AG04450 (cell line): ENCODE results near the gene KIAA0319L. TPM values are rescaled to one million over a fixed set of nuclear protein-coding genes. Genes with fewer than 3 reads are reported as not detected.

Source experiments
- CTCF ChIA-PET: fragments of 300-600, 350-600 bp; formaldehyde crosslinking; extraction: SDS; loops from one replicate; lab custom pipeline; 2022; ENCODE audit warnings: antibody characterized with exemption, inconsistent platforms; lab: Charles Lee
- POLR2A ChIA-PET: fragments of 350-600 bp; formaldehyde crosslinking; extraction: SDS; loops from one replicate; lab custom pipeline; 2021; ENCODE audit warnings: antibody characterized with exemption, inconsistent platforms; lab: Yijun Ruan, JAX
- DNase-seq: peaks from one replicate; pipeline ENCODE4 v3.0.0-alpha.2; 2011; ENCODE audit warnings: low read depth, low spot score
- H3K27ac ChIP-seq: one replicate; pipeline ENCODE4 v1.5.1; 2012; ENCODE audit warnings: low read depth, low read length, control low read depth
- H3K27me3 ChIP-seq: one replicate; pipeline ENCODE4 v1.6.0; 2012; ENCODE audit warnings: low read length; ENCODE audit not compliant: control insufficient read depth, insufficient read depth
- H3K4me3 ChIP-seq: 2 replicates; pipeline ENCODE4 v1.5.1; 2011; ENCODE audit warnings: mild to moderate bottlenecking, low read depth, low read length, control low read depth
- H3K9me3 ChIP-seq: 2 replicates; pipeline ENCODE4 v1.5.1; 2012; ENCODE audit warnings: low read length; ENCODE audit not compliant: control insufficient read depth, insufficient read depth
- polyA plus RNA-seq: library from polyadenylated mRNA; depleted of rRNA; stranded (reverse); fragments of >200 nt; gene quantifications from 2 replicates; pipeline ENCODE4 v1.2.3, GENCODE V29; 2011
- TF ChIP-seq, protein P1 (sequence below): IDR thresholded peaks from 2 replicates; pipeline ENCODE4 v1.5.1; 2011; ENCODE audit warnings: low read depth, low read length, control low read depth, inconsistent platforms

Gene KIAA0319L
- polyA plus RNA-seq, 1 experiment, result 69.5 TPM

- TF ChIP-seq, protein P1, sequence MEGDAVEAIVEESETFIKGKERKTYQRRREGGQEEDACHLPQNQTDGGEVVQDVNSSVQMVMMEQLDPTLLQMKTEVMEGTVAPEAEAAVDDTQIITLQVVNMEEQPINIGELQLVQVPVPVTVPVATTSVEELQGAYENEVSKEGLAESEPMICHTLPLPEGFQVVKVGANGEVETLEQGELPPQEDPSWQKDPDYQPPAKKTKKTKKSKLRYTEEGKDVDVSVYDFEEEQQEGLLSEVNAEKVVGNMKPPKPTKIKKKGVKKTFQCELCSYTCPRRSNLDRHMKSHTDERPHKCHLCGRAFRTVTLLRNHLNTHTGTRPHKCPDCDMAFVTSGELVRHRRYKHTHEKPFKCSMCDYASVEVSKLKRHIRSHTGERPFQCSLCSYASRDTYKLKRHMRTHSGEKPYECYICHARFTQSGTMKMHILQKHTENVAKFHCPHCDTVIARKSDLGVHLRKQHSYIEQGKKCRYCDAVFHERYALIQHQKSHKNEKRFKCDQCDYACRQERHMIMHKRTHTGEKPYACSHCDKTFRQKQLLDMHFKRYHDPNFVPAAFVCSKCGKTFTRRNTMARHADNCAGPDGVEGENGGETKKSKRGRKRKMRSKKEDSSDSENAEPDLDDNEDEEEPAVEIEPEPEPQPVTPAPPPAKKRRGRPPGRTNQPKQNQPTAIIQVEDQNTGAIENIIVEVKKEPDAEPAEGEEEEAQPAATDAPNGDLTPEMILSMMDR, result no peak
- no peaks in the 10 kb centered on the region for H3K9me3 ChIP-seq
- CTCF ChIA-PET, result interaction anchor here (0.5 to 1.1 kb wide), 4 partner anchors 9 to 49 kb away, joined by 3 to 5 read pairs (median 4); no protein-coding TSS in a partner anchor
- H3K27ac ChIP-seq, result no peak overlapping the region
- POLR2A ChIA-PET, result no interaction called here
- no peak for DNase-seq
- no peaks in the 10 kb centered on the region for H3K27me3 ChIP-seq
- H3K4me3 ChIP-seq, result no peak overlapping the region
Observed at GRCh38 chr1:35499652-35500176, 57.5 kb downstream of the KIAA0319L start.

- Histone ChIP-seq H3K4me3 (no peak overlapping the region), H3K27me3 (no peaks in the 10 kb centered on the region), H3K9me3 (no peaks in the 10 kb centered on the region), H3K27ac (no peak overlapping the region)
- TF ChIP-seq, protein P1, result no peak
- DNase-seq, result no peak
- POLR2A ChIA-PET, result no interaction called here
- CTCF ChIA-PET, result interaction anchor here (0.8 to 1.1 kb wide), 3 partner anchors 9 to 49 kb away, joined by 3 to 5 read pairs (median 4); no protein-coding TSS in a partner anchor
Observed at GRCh38 chr1:35499231-35499630, 58.0 kb downstream of the KIAA0319L start.

DNA sequence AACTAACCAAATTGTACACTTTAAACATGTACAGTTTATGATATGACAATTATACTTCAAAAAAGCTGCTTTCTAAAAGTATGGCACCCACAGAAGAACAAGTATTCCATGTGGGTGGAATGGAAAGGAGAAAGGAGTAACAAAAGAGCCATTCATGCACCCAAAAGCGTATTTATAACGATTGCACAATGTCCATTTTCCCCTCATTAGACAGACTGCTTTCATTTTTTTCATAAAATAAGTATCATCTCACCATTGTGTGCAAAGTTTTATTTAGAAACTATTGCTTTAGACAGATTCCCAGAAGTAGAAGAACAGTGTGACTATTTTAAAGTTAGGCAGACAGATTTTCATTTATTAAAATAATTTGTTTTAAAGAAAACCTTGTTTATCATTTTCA lies 59.6 kb downstream of the KIAA0319L start:
- Histone ChIP-seq H3K27me3 (no peaks in the 10 kb centered on the region), H3K4me3 (no peak overlapping the region), H3K9me3 (no peaks in the 10 kb centered on the region), H3K27ac (no peak overlapping the region)
- no peak for DNase-seq
- POLR2A ChIA-PET, result no interaction called here
- CTCF ChIA-PET, result interaction anchor here (0.8 to 1.1 kb wide), 2 partner anchors 11 to 47 kb away, joined by 3 read pairs; no protein-coding TSS in a partner anchor
- TF ChIP-seq, protein P1, result no peak

DNA sequence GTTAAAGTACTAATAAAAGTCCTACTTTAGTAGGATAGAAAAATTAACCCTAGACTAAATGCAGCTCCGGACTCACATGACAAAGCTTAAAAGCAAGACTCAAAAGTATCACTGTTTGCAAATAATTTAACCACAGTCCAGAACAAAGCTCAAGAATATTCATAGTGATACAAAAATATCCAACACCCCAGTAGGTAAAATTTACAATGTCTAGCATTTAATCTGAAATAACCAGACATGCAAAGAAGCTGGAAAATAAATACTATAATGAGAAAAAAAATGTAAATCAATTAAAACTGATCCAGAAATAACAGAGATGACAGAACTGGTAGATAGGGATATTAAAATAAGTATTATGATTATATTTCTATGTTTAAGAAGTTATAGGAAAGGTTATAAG lies 67.0 kb downstream of the KIAA0319L start:
- TF ChIP-seq, protein P1, result no peak
- no peak for DNase-seq
- no peak overlapping the region for H3K4me3 ChIP-seq
- ChIA-PET POLR2A (no interaction called here), CTCF (interaction anchor here (1.2 to 1.3 kb wide), 2 partner anchors 16 to 40 kb away, joined by 3 to 4 read pairs; no protein-coding TSS in a partner anchor)
- no peaks in the 10 kb centered on the region for H3K9me3 ChIP-seq
- H3K27me3 ChIP-seq, result no peaks in the 10 kb centered on the region
- H3K27ac ChIP-seq, result no peak overlapping the region

DNA sequence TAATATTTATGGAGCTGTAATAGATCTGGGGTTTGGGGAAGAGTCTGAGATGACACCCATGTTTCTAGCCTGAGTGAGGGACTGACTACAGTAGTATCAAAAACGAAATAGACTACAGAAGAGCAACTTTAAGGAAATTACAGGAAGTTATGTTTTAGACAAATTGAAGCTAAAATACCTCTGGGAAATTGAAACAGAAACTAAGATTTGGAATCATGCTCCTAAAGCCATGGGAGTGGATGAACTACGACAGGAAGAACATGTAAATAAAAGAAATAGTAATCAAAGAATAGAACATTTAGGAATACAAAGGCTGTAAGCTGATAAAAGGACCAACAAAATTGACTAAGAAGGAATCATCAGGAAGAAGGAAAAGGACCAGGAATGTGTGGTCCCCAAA lies 68.9 kb downstream of the KIAA0319L start:
- CTCF ChIA-PET, result interaction anchor here (0.6 to 1.1 kb wide), 3 partner anchors 11 to 621 kb away, joined by 3 to 7 read pairs (median 4); no protein-coding TSS in a partner anchor
- no peak for DNase-seq
- no peak overlapping the region for H3K4me3 ChIP-seq
- TF ChIP-seq, protein P1, result no peak
- POLR2A ChIA-PET, result no interaction called here
- H3K9me3 ChIP-seq, result no peaks in the 10 kb centered on the region
- H3K27ac ChIP-seq, result peak overlapping the region; percentile 21
- H3K27me3 ChIP-seq, result no peaks in the 10 kb centered on the region
